GM10847 (cell line): ENCODE measurements around the gene ZNF266.

Experiments
- POLR2A ChIP-seq: IDR thresholded peaks from 2 replicates; pipeline ENCODE4 v1.6.1; 2011; ENCODE audit not compliant: insufficient read length; ENCODE audit errors: extremely low read depth

The ZNF266 gene

GRCh38 chr19:9435279-9436268, at the start of gene ZNF266:
TSS of gene ZNF266 (minus strand) at chr19:9435573. CDS start at chr19:9420089, 15,484 bp downstream.
- peak; percentile 68 for TF ChIP-seq POLR2A

GRCh38 chr19:9485140-9485539, 49.8 kb upstream of the ZNF266 start:
- TF ChIP-seq POLR2A, result no peak

GRCh38 chr19:9474975-9475374, 39.6 kb upstream of the ZNF266 start:
- TF ChIP-seq POLR2A, result no peak

- TF ChIP-seq POLR2A, result no peak
Measured at GRCh38 chr19:9467161-9467560, 31.8 kb upstream of the ZNF266 start.

- TF ChIP-seq POLR2A, result no peak
Measured at GRCh38 chr19:9461938-9462337, 26.6 kb upstream of the ZNF266 start.

GRCh38 chr19:9456018-9456689, 20.8 kb upstream of the ZNF266 start:
- TF ChIP-seq POLR2A, result no peak

- no peak for TF ChIP-seq POLR2A
Measured at GRCh38 chr19:9453953-9454352, 18.6 kb upstream of the ZNF266 start.

GRCh38 chr19:9445037-9445436, 9.7 kb upstream of the ZNF266 start:
- no peak for TF ChIP-seq POLR2A

GRCh38 chr19:9436358-9436757, 985 bp upstream of the ZNF266 start:
- TF ChIP-seq POLR2A, result no peak

GRCh38 chr19:9431475-9431874, 3.9 kb downstream of the ZNF266 start:
- no peak for TF ChIP-seq POLR2A

GRCh38 chr19:9430444-9430843, 4.9 kb downstream of the ZNF266 start:
- no peak for TF ChIP-seq POLR2A

GRCh38 chr19:9427941-9428340, 7.4 kb downstream of the ZNF266 start:
- no peak for TF ChIP-seq POLR2A

GRCh38 chr19:9413240-9413954, 22.0 kb downstream of the ZNF266 start:
- no peak for TF ChIP-seq POLR2A

- no peak for TF ChIP-seq POLR2A
Measured at GRCh38 chr19:9407827-9408226, 27.5 kb downstream of the ZNF266 start.

GRCh38 chr19:9406798-9407352, 28.5 kb downstream of the ZNF266 start:
- no peak for TF ChIP-seq POLR2A

GRCh38 chr19:9381361-9381785, 54.0 kb downstream of the ZNF266 start:
- no peak for TF ChIP-seq POLR2A
